OCI-LY3 (cell line): ENCODE results near the gene FREM1.

Experiments used
- H2AFZ ChIP-seq: fragments of 200-600, 300-600 bp; shearing (Covaris generic); 2 replicates; pipeline ENCODE4 v1.6.0; 2014; ENCODE audit warnings: antibody characterized with exemption, low read depth, low read length
- H3K27ac ChIP-seq: fragments of 200-600, 300-600 bp; sonication (generic); 2 replicates; pipeline ENCODE4 v1.5.1; 2014; ENCODE audit warnings: mild to moderate bottlenecking, low read length, moderate library complexity, mixed read lengths
- H3K27me3 ChIP-seq: fragments of 200-600, 300-600 bp; sonication (generic); 2 replicates; pipeline ENCODE4 v1.6.1; 2014; ENCODE audit warnings: low read depth, low read length, mixed read lengths
- H3K36me3 ChIP-seq: fragments of 200-600, 300-600 bp; sonication (generic); replicated peaks from 2 replicates; pipeline ENCODE3; 2014; ENCODE audit warnings: low read depth, low read length, mixed read lengths
- H3K4me1 ChIP-seq: fragments of 300-600, 200-600 bp; sonication (generic); 2 replicates; pipeline ENCODE4 v1.6.1; 2014; ENCODE audit warnings: low read length, mixed read lengths
- H3K4me2 ChIP-seq: fragments of 200-600, 300-600 bp; sonication (generic); 2 replicates; pipeline ENCODE4 v1.6.1; 2014; ENCODE audit warnings: low read length, mixed read lengths
- H3K4me3 ChIP-seq: fragments of 300-600, 200-600 bp; sonication (generic); 2 replicates; pipeline ENCODE4 v1.5.1; 2014; ENCODE audit warnings: antibody characterized with exemption, mild to moderate bottlenecking, low read length, moderate library complexity
- H3K79me2 ChIP-seq: fragments of 300-600, 200-600 bp; shearing (Covaris generic); 2 replicates; pipeline ENCODE4 v1.6.1; 2014; ENCODE audit warnings: mild to moderate bottlenecking, low read length, mixed read lengths
- H3K9ac ChIP-seq: fragments of 300-600, 200-600 bp; shearing (Covaris generic); 2 replicates; pipeline ENCODE4 v1.6.0; 2014; ENCODE audit warnings: mild to moderate bottlenecking, low read length, moderate library complexity
- H3K9me3 ChIP-seq: fragments of 200-600, 300-600 bp; shearing (Covaris generic); 2 replicates; pipeline ENCODE4 v1.6.1; 2014; ENCODE audit warnings: low read length, mixed read lengths; ENCODE audit not compliant: insufficient read depth
- H4K20me1 ChIP-seq: fragments of 200-600, 300-600 bp; sonication (generic); 2 replicates; pipeline ENCODE4 v1.6.1; 2016; ENCODE audit warnings: low read length, mixed read lengths; ENCODE audit not compliant: insufficient read depth
- EZH2phosphoT487 ChIP-seq: fragments of 200-600 bp; shearing (Covaris generic); IDR thresholded peaks from 2 replicates; pipeline ENCODE4 v1.6.1; 2018; ENCODE audit warnings: antibody characterized with exemption, mixed run types, low read depth
- TF ChIP-seq, protein P1 (sequence below): fragments of 200-600, 300-600 bp; sonication (generic); IDR thresholded peaks from 2 replicates; pipeline ENCODE4 v1.5.1; 2014; ENCODE audit warnings: antibody characterized with exemption, low read length, low read depth

Gene FREM1

DNA sequence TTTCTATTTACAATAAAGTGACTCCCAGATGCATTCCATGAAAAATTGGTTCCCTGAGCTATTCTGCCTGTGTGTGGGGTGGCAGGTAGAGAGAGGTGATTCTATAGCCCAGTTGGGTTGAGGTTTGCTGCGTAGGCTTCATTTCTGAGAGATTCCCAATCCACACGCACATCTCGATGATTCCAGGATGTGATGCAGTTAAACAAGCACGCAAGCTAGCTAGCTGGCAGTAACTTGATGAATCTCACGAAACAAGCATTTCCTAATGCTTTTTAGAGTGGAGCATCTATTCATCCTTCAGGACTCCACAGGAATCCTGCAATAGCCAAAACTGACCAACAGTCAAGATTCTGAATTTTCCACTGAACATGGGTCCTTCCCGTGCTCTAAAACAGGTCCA is 143.9 kb downstream of the FREM1 start:
- Histone ChIP-seq H2AFZ (no peak overlapping the region), H3K36me3 (no peaks in the 10 kb centered on the region), H3K9me3 (no peaks in the 10 kb centered on the region), H3K79me2 (no peaks in the 10 kb centered on the region), H3K27me3 (peaks cover 31% of the 10 kb centered on the region), H3K9ac (no peak overlapping the region), H4K20me1 (no peaks in the 10 kb centered on the region), H3K27ac (no peak overlapping the region), H3K4me2 (no peak overlapping the region), H3K4me1 (peaks cover 11% of the 10 kb centered on the region), H3K4me3 (no peak overlapping the region)
- TF ChIP-seq, protein P1, sequence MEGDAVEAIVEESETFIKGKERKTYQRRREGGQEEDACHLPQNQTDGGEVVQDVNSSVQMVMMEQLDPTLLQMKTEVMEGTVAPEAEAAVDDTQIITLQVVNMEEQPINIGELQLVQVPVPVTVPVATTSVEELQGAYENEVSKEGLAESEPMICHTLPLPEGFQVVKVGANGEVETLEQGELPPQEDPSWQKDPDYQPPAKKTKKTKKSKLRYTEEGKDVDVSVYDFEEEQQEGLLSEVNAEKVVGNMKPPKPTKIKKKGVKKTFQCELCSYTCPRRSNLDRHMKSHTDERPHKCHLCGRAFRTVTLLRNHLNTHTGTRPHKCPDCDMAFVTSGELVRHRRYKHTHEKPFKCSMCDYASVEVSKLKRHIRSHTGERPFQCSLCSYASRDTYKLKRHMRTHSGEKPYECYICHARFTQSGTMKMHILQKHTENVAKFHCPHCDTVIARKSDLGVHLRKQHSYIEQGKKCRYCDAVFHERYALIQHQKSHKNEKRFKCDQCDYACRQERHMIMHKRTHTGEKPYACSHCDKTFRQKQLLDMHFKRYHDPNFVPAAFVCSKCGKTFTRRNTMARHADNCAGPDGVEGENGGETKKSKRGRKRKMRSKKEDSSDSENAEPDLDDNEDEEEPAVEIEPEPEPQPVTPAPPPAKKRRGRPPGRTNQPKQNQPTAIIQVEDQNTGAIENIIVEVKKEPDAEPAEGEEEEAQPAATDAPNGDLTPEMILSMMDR: no peak
- no peak for TF ChIP-seq EZH2phosphoT487

DNA sequence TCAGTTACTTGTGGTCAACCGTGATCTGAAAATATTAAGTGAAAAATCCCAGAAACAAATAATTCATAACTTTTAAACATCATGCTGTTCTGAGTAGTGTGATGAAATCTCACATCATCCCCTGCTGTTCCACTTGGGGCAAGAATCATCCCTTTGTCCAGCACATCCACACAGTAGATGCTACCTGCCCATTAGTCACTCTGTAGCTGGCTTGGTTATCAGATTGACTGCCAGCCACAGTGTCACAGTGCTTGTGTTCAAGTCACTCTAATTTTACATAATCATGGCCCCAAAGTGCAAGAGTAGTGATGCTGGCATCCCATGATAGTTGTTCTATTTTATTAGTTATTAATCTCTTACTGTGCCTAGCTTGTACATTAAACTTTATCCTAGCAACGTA is 148.6 kb downstream of the FREM1 start:
- Histone ChIP-seq H3K4me2 (no peak overlapping the region), H4K20me1 (no peaks in the 10 kb centered on the region), H3K27me3 (peaks cover 33% of the 10 kb centered on the region), H3K4me3 (no peak overlapping the region), H3K4me1 (no peaks in the 10 kb centered on the region), H3K79me2 (no peaks in the 10 kb centered on the region), H3K27ac (no peak overlapping the region), H3K36me3 (no peaks in the 10 kb centered on the region), H3K9ac (no peak overlapping the region), H2AFZ (no peak overlapping the region), H3K9me3 (no peaks in the 10 kb centered on the region)
- no peak for TF ChIP-seq EZH2phosphoT487
- TF ChIP-seq, protein P1: no peak

DNA sequence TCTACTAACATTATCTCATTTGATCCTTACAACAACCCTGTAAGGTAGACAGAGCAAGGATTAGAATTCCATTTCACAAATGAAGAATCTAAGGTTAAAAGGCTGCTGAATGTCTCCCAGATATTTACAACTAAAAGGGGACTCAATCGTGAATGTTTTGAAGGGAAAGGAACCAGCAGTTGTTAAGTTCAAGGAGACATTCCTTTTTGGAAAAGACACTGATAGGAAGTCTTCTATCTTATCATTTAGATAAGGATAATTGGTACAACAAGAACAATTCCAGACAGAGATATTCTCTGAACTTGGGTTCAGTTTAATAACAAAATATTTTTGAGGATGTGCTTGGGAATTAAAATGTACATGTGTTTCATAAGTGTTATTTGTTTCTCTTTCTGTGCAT is 150.2 kb downstream of the FREM1 start:
- Histone ChIP-seq H3K27me3 (peaks cover 18% of the 10 kb centered on the region), H3K9me3 (no peaks in the 10 kb centered on the region)

DNA sequence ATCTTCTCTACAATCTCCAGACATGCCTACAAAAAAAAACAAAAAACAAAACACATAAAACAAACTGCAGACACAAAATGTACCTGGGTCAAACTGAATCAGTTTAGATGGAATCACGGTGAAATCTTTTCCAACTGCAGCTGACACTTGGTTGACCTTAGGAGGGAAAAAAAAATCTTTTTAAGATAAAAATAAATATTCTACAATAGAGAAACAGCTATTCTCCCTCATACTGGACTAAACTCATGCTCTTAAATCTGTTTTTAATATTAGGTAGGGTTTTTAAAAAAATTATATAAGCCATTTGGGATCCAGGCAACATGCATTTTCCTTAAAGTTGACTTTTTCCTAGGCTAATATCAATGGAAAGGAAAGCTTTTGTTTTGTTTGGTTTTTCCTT is 153.9 kb downstream of the FREM1 start:
- Histone ChIP-seq H3K4me2 (no peak overlapping the region), H3K27ac (no peak overlapping the region), H3K27me3 (peaks cover 9% of the 10 kb centered on the region; the same call in 1 of the 2 replicates), H3K79me2 (no peaks in the 10 kb centered on the region), H3K9ac (no peak overlapping the region), H2AFZ (no peak overlapping the region), H3K36me3 (no peaks in the 10 kb centered on the region), H3K4me3 (no peak overlapping the region), H3K4me1 (peaks cover 17% of the 10 kb centered on the region), H3K9me3 (no peaks in the 10 kb centered on the region), H4K20me1 (no peaks in the 10 kb centered on the region)
- TF ChIP-seq, protein P1: no peak
- TF ChIP-seq EZH2phosphoT487: no peak

More for the DNA sequence above, 150.2 kb downstream of the FREM1 start:
- TF ChIP-seq EZH2phosphoT487: no peak
- TF ChIP-seq, protein P1: no peak
- Histone ChIP-seq H3K9ac (no peak overlapping the region), H3K79me2 (no peaks in the 10 kb centered on the region), H3K4me2 (no peak overlapping the region), H3K4me3 (no peak overlapping the region), H2AFZ (no peak overlapping the region), H3K36me3 (no peaks in the 10 kb centered on the region), H3K27ac (no peak overlapping the region), H3K4me1 (no peaks in the 10 kb centered on the region), H4K20me1 (no peaks in the 10 kb centered on the region)
